Thyroid gland (tissue), 4 donors: ENCODE data around the gene FYB2.

Experiments used
- POLR2A ChIP-seq, 2 donors: fragments of 450-650 bp; IDR thresholded peaks; one replicate each; pipeline ENCODE4 v1.6.1; 2017; ENCODE audit warnings: antibody characterized with exemption in 2 of 2, mild to moderate bottlenecking in 2 of 2, moderate library complexity in 1 of 2
- TF ChIP-seq, protein P1 (sequence below), 6 experiments: fragments of 200-600 bp in 3 of 6; fragments of 450-650 bp in 3 of 6; sonication (generic) in 3 of 6; IDR thresholded peaks; one replicate each; pipeline ENCODE4 v1.5.1; 2016 to 2019; ENCODE audit warnings: antibody characterized with exemption in 6 of 6, mild to moderate bottlenecking in 2 of 6, inconsistent platforms in 1 of 6, moderate library complexity in 1 of 6

DNA sequence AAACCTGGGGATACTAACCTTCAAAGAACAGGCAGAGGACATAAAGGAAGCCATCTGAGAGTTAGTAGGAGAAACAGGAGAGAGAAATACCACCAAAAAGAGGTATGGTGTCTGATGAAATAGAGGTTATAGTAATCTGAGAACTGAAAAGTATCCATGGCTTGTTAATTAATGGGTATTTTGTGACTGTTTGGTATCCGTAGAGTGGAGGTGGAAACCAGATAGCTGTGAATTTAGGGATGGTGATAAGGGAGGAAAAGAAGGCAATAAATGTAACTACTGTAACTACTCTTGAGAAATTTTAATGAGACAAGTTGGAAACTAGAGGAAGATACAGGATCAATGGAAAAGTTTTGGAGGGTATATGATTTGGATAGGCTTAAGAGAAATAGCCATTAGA, 146.6 kb downstream of the FYB2 start:
- TF ChIP-seq, protein P1, sequence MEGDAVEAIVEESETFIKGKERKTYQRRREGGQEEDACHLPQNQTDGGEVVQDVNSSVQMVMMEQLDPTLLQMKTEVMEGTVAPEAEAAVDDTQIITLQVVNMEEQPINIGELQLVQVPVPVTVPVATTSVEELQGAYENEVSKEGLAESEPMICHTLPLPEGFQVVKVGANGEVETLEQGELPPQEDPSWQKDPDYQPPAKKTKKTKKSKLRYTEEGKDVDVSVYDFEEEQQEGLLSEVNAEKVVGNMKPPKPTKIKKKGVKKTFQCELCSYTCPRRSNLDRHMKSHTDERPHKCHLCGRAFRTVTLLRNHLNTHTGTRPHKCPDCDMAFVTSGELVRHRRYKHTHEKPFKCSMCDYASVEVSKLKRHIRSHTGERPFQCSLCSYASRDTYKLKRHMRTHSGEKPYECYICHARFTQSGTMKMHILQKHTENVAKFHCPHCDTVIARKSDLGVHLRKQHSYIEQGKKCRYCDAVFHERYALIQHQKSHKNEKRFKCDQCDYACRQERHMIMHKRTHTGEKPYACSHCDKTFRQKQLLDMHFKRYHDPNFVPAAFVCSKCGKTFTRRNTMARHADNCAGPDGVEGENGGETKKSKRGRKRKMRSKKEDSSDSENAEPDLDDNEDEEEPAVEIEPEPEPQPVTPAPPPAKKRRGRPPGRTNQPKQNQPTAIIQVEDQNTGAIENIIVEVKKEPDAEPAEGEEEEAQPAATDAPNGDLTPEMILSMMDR (IDR thresholded peaks at IDR 0.05) = no peak
- TF ChIP-seq POLR2A (IDR thresholded peaks at IDR 0.05) = no peak
